Measurements from ENCODE around the gene NPNT.

- TF ChIP-seq POLR2AphosphoS5 (IDR thresholded peaks at IDR 0.05; ENCODE audit: low read depth, low read length), result no peak
- TF ChIP-seq SIN3A (IDR thresholded peaks at IDR 0.05; ENCODE audit: borderline replicate concordance, insufficient read depth, low read length), result no peak
Measured at GRCh38 chr4:105930698-105931097, 35.4 kb downstream of the NPNT start.
